SK-N-SH (cell line): ENCODE results near the gene PDCD1. TPM values are rescaled to one million over a fixed set of nuclear protein-coding genes. Genes with fewer than 3 reads are reported as not detected.

Experiments used
- CTCF ChIA-PET: fragments of 300-600, 350-600 bp; formaldehyde crosslinking; extraction: SDS; loops from one replicate; lab custom pipeline; 2021; lab: Yijun Ruan, JAX
- POLR2A ChIA-PET: fragments of 350-600 bp; sonication (Branson Sonifier 250); formaldehyde crosslinking; extraction: SDS; loops from one replicate; lab custom pipeline; 2020; ENCODE audit warnings: antibody characterized with exemption, inconsistent platforms; lab: Yijun Ruan, JAX
- DNase-seq: peaks from one replicate; pipeline ENCODE4 v3.0.0; 2012
- H2AFZ ChIP-seq: fragments of 200-600 bp; sonication (generic); 2 replicates; pipeline ENCODE4 v1.8.1; 2016; ENCODE audit warnings: antibody characterized with exemption, mild to moderate bottlenecking, low read depth
- H3F3A ChIP-seq: fragments of 200-600 bp; sonication (generic); replicated peaks from 2 replicates; pipeline ENCODE3; 2016; ENCODE audit warnings: antibody characterized with exemption, mild to moderate bottlenecking; ENCODE audit not compliant: insufficient read depth
- H3K27ac ChIP-seq, 2 experiments: fragments of 200-500 bp in 1 of 2; fragments of 200-600 bp in 1 of 2; sonication (Bioruptor generic) in 1 of 2; sonication (generic), shearing (Covaris generic) in 1 of 2; 2 replicates each; pipeline versions ENCODE4 v1.5.1 to v1.6.1; 2014 to 2016; ENCODE audit warnings: low read depth in 2 of 2, inconsistent platforms in 1 of 2, low read length in 1 of 2, mild to moderate bottlenecking in 1 of 2, mixed read lengths in 1 of 2
- H3K27me3 ChIP-seq: fragments of 200-600 bp; sonication (generic), shearing (Covaris generic); 2 replicates; pipeline ENCODE4 v1.6.1; 2016; ENCODE audit warnings: mixed run types; ENCODE audit not compliant: insufficient read depth
- H3K36me3 ChIP-seq, 2 experiments: fragments of 200-500 bp in 1 of 2; fragments of 200-600 bp in 1 of 2; sonication (Bioruptor generic) in 1 of 2; sonication (generic) in 1 of 2; replicated peaks in 1 of 2; 2 replicates each; pipeline versions ENCODE3 to v1.5.1; 2014 to 2016; ENCODE audit warnings: low read length in 1 of 2, mild to moderate bottlenecking in 1 of 2; ENCODE audit not compliant: insufficient read depth in 2 of 2, control insufficient read depth in 1 of 2
- H3K4me1 ChIP-seq, 2 experiments: fragments of 200-500 bp in 1 of 2; fragments of 200-600 bp in 1 of 2; sonication (Bioruptor generic) in 1 of 2; sonication (generic), shearing (Covaris generic) in 1 of 2; 2 replicates each; pipeline versions ENCODE4 v1.5.1 to v1.6.1; 2014 to 2016; ENCODE audit warnings: low read depth in 1 of 2, low read length in 1 of 2, mixed run types in 1 of 2; ENCODE audit not compliant: insufficient read depth in 2 of 2, control insufficient read depth in 1 of 2
- H3K4me2 ChIP-seq: fragments of 200-600 bp; sonication (generic), shearing (Covaris generic); 2 replicates; pipeline ENCODE4 v1.6.1; 2017; ENCODE audit warnings: mixed run types
- H3K4me3 ChIP-seq, 2 experiments: fragments of 200-500 bp in 1 of 2; fragments of 200-600 bp in 1 of 2; sonication (Bioruptor generic) in 1 of 2; sonication (generic), shearing (Covaris generic) in 1 of 2; 2 replicates each; pipeline versions ENCODE4 v1.5.1 to v1.8.1; 2014 to 2016; ENCODE audit warnings: low read depth in 2 of 2, inconsistent platforms in 1 of 2, low read length in 1 of 2, mild to moderate bottlenecking in 1 of 2, mixed read lengths in 1 of 2, moderate library complexity in 1 of 2
- H3K79me2 ChIP-seq: fragments of 200-600 bp; sonication (generic); 2 replicates; pipeline ENCODE4 v1.8.1; 2017; ENCODE audit warnings: mild to moderate bottlenecking; ENCODE audit not compliant: insufficient read depth
- H3K9ac ChIP-seq: fragments of 200-600 bp; sonication (generic); 2 replicates; pipeline ENCODE4 v1.6.1; 2017; ENCODE audit warnings: mixed run types
- H3K9me2 ChIP-seq: fragments of 200-600 bp; sonication (generic); 2 replicates; pipeline ENCODE4 v1.6.1; 2017; ENCODE audit warnings: mixed run types
- H3K9me3 ChIP-seq: fragments of 200-600 bp; sonication (generic); 2 replicates; pipeline ENCODE4 v1.6.1; 2017; ENCODE audit warnings: mixed run types, mild to moderate bottlenecking, moderate library complexity
- H4K20me1 ChIP-seq: fragments of 200-600 bp; sonication (generic); 2 replicates; pipeline ENCODE4 v1.6.1; 2017; ENCODE audit warnings: mild to moderate bottlenecking, mixed run types; ENCODE audit not compliant: insufficient read depth
- FOSL2 ChIP-seq: IDR thresholded peaks from 2 replicates; pipeline ENCODE4 v1.4.0; 2012; ENCODE audit warnings: low read depth, mild to moderate bottlenecking, moderate library complexity, borderline replicate concordance
- FOXJ3 ChIP-seq: sonication (generic); formaldehyde crosslinking; IDR thresholded peaks from 2 replicates; pipeline ENCODE4 v1.5.1; 2020; ENCODE audit warnings: mild to moderate bottlenecking, missing genetic modification reagents
- GATA2 ChIP-seq: sonication (generic); formaldehyde crosslinking; IDR thresholded peaks from 2 replicates; pipeline ENCODE4 v1.5.0; 2020; ENCODE audit warnings: mild to moderate bottlenecking, missing genetic modification reagents
- IRF3 ChIP-seq: fragments of 150-350 bp; IDR thresholded peaks from 2 replicates; pipeline ENCODE4 v1.6.1; 2016; ENCODE audit warnings: mild to moderate bottlenecking, low read depth, low read length
- MXI1 ChIP-seq: IDR thresholded peaks from 2 replicates; pipeline ENCODE4 v1.6.1; 2012; ENCODE audit warnings: mild to moderate bottlenecking, low read depth, low read length, improper control_type of control experiment
- PBX3 ChIP-seq: IDR thresholded peaks from 2 replicates; pipeline ENCODE4; 2012
- REST ChIP-seq: IDR thresholded peaks from 2 replicates; pipeline ENCODE4 v1.6.1; 2012; ENCODE audit warnings: mild to moderate bottlenecking, low read depth, low read length, moderate library complexity
- RFX5 ChIP-seq: IDR thresholded peaks from 2 replicates; pipeline ENCODE4 v1.6.1; 2012; ENCODE audit warnings: mild to moderate bottlenecking, improper control_type of control experiment, low read length
- RXRA ChIP-seq: IDR thresholded peaks from 2 replicates; pipeline ENCODE4 v1.4.0; 2012; ENCODE audit warnings: low read depth, mild to moderate bottlenecking, borderline replicate concordance
- TCF12 ChIP-seq: IDR thresholded peaks from 2 replicates; pipeline ENCODE4 v1.4.0; 2012
- TEAD4 ChIP-seq: IDR thresholded peaks from 2 replicates; pipeline ENCODE4 v1.4.0; 2012; ENCODE audit warnings: mild to moderate bottlenecking, borderline replicate concordance; ENCODE audit not compliant: insufficient read depth
- USF1 ChIP-seq: IDR thresholded peaks from 2 replicates; pipeline ENCODE4 v1.4.0; 2012; ENCODE audit warnings: low read depth, borderline replicate concordance
- USF2 ChIP-seq: fragments of 150-350 bp; IDR thresholded peaks from 2 replicates; pipeline ENCODE4 v1.6.1; 2017; ENCODE audit warnings: antibody characterized with exemption, low read length, low read depth, borderline replicate concordance
- ZBTB33 ChIP-seq: IDR thresholded peaks from 2 replicates; pipeline ENCODE4 v1.4.0; 2012; ENCODE audit warnings: low read depth, borderline replicate concordance
- WGBS: methylation state at CpG from one replicate; pipeline ENCODE4 v1.1.6; 2017; ENCODE audit warnings: low lambda C conversion rate; 5-methylcytosine and 5-hydroxymethylcytosine counted together
- polyA plus RNA-seq, 3 experiments: library from polyadenylated mRNA; depleted of rRNA; stranded (reverse); fragments of >200 nt; gene quantifications; 2 replicates each; pipeline ENCODE4 v1.2.3, GENCODE V29; 2012

PDCD1 gene
- polyA plus RNA-seq, 1 of the 3 experiments (the other 2 are of a cell fraction), result not detected

GRCh38 chr2:241891988-241892298 is 33.2 kb upstream of the PDCD1 start (continued):
- TF ChIP-seq TEAD4 (no peak), ZBTB33 (no peak), RFX5 (no peak), MXI1 (no peak), GATA2 (CRISPR knock-in tag) (no peak), FOXJ3 (no peak), FOSL2 (no peak), USF2 (no peak), USF1 (no peak)

- WGBS, result 92% methylated on average over 19 of the region's 27 CpGs
- CTCF ChIA-PET, result interaction anchor here (2.7 kb wide), 1 partner anchor 13 kb away, joined by 8 read pairs; no protein-coding TSS in a partner anchor
- H3K9me3 ChIP-seq, result no peaks in the 10 kb centered on the region
Measured at GRCh38 chr2:241891315-241891987, 32.8 kb upstream of the PDCD1 start.

More at GRCh38 chr2:241891315-241891987, 32.8 kb upstream of the PDCD1 start:
- H4K20me1 ChIP-seq, result no peaks in the 10 kb centered on the region
- no peak overlapping the region for H3K4me2 ChIP-seq
- H2AFZ ChIP-seq, result no peak overlapping the region
- no peaks in the 10 kb centered on the region for H3K79me2 ChIP-seq
- H3F3A ChIP-seq, result no peaks in the 10 kb centered on the region
- no peak for TF ChIP-seq TCF12
- TF ChIP-seq IRF3, result no peak
- TF ChIP-seq RXRA, result no peak
- TF ChIP-seq PBX3, result no peak
- no peak for TF ChIP-seq REST
- peaks cover 0 to 27% of the 10 kb centered on the region in 2 experiments; a peak in 1 of 4 replicates for H3K4me1 ChIP-seq
- POLR2A ChIA-PET, result no interaction called here
- no peak for DNase-seq
- H3K36me3 ChIP-seq, result no peaks in the 10 kb centered on the region
- H3K4me3 ChIP-seq, result no peak overlapping the region
- H3K9ac ChIP-seq, result no peak overlapping the region
- H3K9me2 ChIP-seq, result no peaks in the 10 kb centered on the region
- no peak overlapping the region for H3K27ac ChIP-seq
- no peaks in the 10 kb centered on the region for H3K27me3 ChIP-seq
